SW 1271 (cell line): ENCODE data around the gene CDH23.

Source experiments
- DNase-seq, 2 experiments: peaks; one replicate each; lab custom pipeline; 2025; lab: John Stamatoyannopoulos, UW

CDH23 gene

GRCh38 chr10:71818674-71819260, 422.0 kb downstream of the CDH23 start:
- DNase-seq, result no peak

- DNase-seq, result no peak
Measured at GRCh38 chr10:71819441-71819861, 422.7 kb downstream of the CDH23 start.

- DNase-seq, result no peak
Measured at GRCh38 chr10:71819985-71820384, 423.3 kb downstream of the CDH23 start.

GRCh38 chr10:71820966-71821365, 424.2 kb downstream of the CDH23 start:
- DNase-seq, result no peak

GRCh38 chr10:71821909-71822763, 425.4 kb downstream of the CDH23 start:
- DNase-seq, result no peak

GRCh38 chr10:71823356-71823755, 426.6 kb downstream of the CDH23 start:
- no peak for DNase-seq

- no peak for DNase-seq
Measured at GRCh38 chr10:71824333-71824732, 427.6 kb downstream of the CDH23 start.

- no peak for DNase-seq
Measured at GRCh38 chr10:71825217-71825616, 428.5 kb downstream of the CDH23 start.

- DNase-seq, result no peak
Measured at GRCh38 chr10:71827852-71828251, 431.1 kb downstream of the CDH23 start.

- DNase-seq, result no peak
Measured at GRCh38 chr10:71828702-71829101, 432.0 kb downstream of the CDH23 start.

GRCh38 chr10:71829171-71829570, 432.5 kb downstream of the CDH23 start:
- DNase-seq, result no peak

GRCh38 chr10:71829896-71830295, 433.2 kb downstream of the CDH23 start:
- no peak for DNase-seq

GRCh38 chr10:71830726-71831125, 434.0 kb downstream of the CDH23 start:
- DNase-seq, result no peak

GRCh38 chr10:71831646-71832552, 435.2 kb downstream of the CDH23 start:
- DNase-seq, result peak; percentile 13 to 28

GRCh38 chr10:71832967-71833366, 436.2 kb downstream of the CDH23 start:
- DNase-seq, result no peak

GRCh38 chr10:71833451-71834342, 437.0 kb downstream of the CDH23 start:
- no peak for DNase-seq

GRCh38 chr10:71834343-71834674, 437.6 kb downstream of the CDH23 start:
- DNase-seq, result no peak

GRCh38 chr10:71835671-71836595, 439.2 kb downstream of the CDH23 start:
- no peak for DNase-seq

GRCh38 chr10:71836596-71836974, 439.9 kb downstream of the CDH23 start:
- no peak for DNase-seq

GRCh38 chr10:71837098-71837827, 440.5 kb downstream of the CDH23 start:
- no peak for DNase-seq
